Endothelial cell of umbilical vein (primary cell): ENCODE measurements around the gene TRIM39. TPM values are rescaled to one million over a fixed set of nuclear protein-coding genes. Genes with fewer than 3 reads are reported as not detected.

Experiments
- BruUV-seq: library from RNA; stranded (reverse); fragments of 400-500 nt; replicated peaks from 2 replicates; lab custom pipeline; 2021; lab: Mats Ljungman, UMichigan
- CTCF ChIA-PET: fragments of 300-600, 350-600 bp; sonication (Branson Sonifier 250); formaldehyde crosslinking; loops from one replicate; lab custom pipeline; 2021; ENCODE audit warnings: antibody characterized with exemption, inconsistent platforms; lab: Charles Lee
- POLR2A ChIA-PET: fragments of 300-600, 350-600 bp; sonication (Branson Sonifier 250); formaldehyde crosslinking; loops from one replicate; lab custom pipeline; 2021; ENCODE audit warnings: antibody characterized with exemption, inconsistent platforms; lab: Charles Lee
- DNase-seq: peaks from one replicate; pipeline ENCODE4 v3.0.0-alpha.2; 2011; ENCODE audit warnings: low read depth, low spot score
- FAIRE-seq: peaks from 2 replicates; lab custom pipeline; 2011; peaks lifted over from hg19 to GRCh38; lab: Jason Lieb, UNC
- H2AFZ ChIP-seq: 2 replicates; pipeline ENCODE4 v1.6.0; 2012; ENCODE audit warnings: low read depth, low read length, control low read depth, inconsistent platforms
- H3K27ac ChIP-seq: 2 replicates; pipeline ENCODE4 v1.5.1; 2011; ENCODE audit warnings: low read depth, mild to moderate bottlenecking, control low read depth, low read length, moderate library complexity; ENCODE audit not compliant: insufficient read depth
- H3K27me3 ChIP-seq, 2 experiments: 2 replicates each; pipeline versions ENCODE4 v1.6.0 to v1.6.1; 2011; ENCODE audit warnings: low read length in 2 of 2, mixed read lengths in 1 of 2; ENCODE audit not compliant: control insufficient read depth in 2 of 2, insufficient read depth in 2 of 2
- H3K36me3 ChIP-seq, 2 experiments: 2 replicates in 1 of 2; 3 replicates in 1 of 2; pipeline ENCODE4 v1.5.1; 2011; ENCODE audit warnings: low read length in 2 of 2, mild to moderate bottlenecking in 1 of 2, moderate library complexity in 1 of 2; ENCODE audit not compliant: control insufficient read depth in 2 of 2, insufficient read depth in 2 of 2; ENCODE audit errors: extremely low read depth in 1 of 2
- H3K4me1 ChIP-seq: 3 replicates; pipeline ENCODE4 v1.5.1; 2011; ENCODE audit warnings: mild to moderate bottlenecking, low read length; ENCODE audit not compliant: control insufficient read depth, insufficient read depth; ENCODE audit errors: extremely low read depth
- H3K4me2 ChIP-seq: 2 replicates; pipeline ENCODE4 v1.6.1; 2011; ENCODE audit warnings: low read length, control low read depth, mixed read lengths; ENCODE audit not compliant: insufficient read depth
- H3K4me3 ChIP-seq, 3 experiments: fragments of 200-600 bp in 1 of 3; sonication (generic), shearing (Covaris generic) in 1 of 3; replicated peaks in 1 of 3; 2 replicates each; pipeline ENCODE4 v1.5.1; 2011 to 2016; ENCODE audit warnings: control low read depth in 3 of 3, low read length in 3 of 3, mild to moderate bottlenecking in 2 of 3, inconsistent platforms in 1 of 3, low read depth in 1 of 3, moderate library complexity in 1 of 3; ENCODE audit not compliant: insufficient read depth in 1 of 3
- H3K79me2 ChIP-seq: 2 replicates; pipeline ENCODE4 v1.6.0; 2012; ENCODE audit warnings: low read length, inconsistent platforms; ENCODE audit not compliant: control insufficient read depth, insufficient read depth
- H3K9ac ChIP-seq: replicated peaks from 2 replicates; pipeline ENCODE3; 2011; ENCODE audit warnings: low read length, control low read depth; ENCODE audit not compliant: insufficient read depth; ENCODE audit errors: extremely low read depth
- H3K9me1 ChIP-seq: replicated peaks from 3 replicates; pipeline ENCODE4 v1.6.0; 2011; ENCODE audit warnings: mild to moderate bottlenecking, low read length; ENCODE audit not compliant: control insufficient read depth, insufficient read depth; ENCODE audit errors: extremely low read depth
- H3K9me3 ChIP-seq: replicated peaks from 2 replicates; pipeline ENCODE4 v1.5.1; 2012; ENCODE audit warnings: low read length, inconsistent platforms; ENCODE audit not compliant: control insufficient read depth, insufficient read depth
- H4K20me1 ChIP-seq: replicated peaks from 2 replicates; pipeline ENCODE3; 2011; ENCODE audit warnings: mild to moderate bottlenecking, low read length; ENCODE audit not compliant: control insufficient read depth, insufficient read depth; ENCODE audit errors: extremely low read depth
- CTCF ChIP-seq, 2 donors: IDR thresholded peaks; 1 replicate in 1 of 2; 2 replicates in 1 of 2; pipeline ENCODE4 v1.5.1; 2011; ENCODE audit warnings: low read length in 2 of 2, mild to moderate bottlenecking in 2 of 2, moderate library complexity in 2 of 2, control low read depth in 1 of 2, inconsistent platforms in 1 of 2, low read depth in 1 of 2; ENCODE audit not compliant: insufficient read depth in 1 of 2; ENCODE audit errors: extremely low read depth in 1 of 2
- EZH2 ChIP-seq: IDR thresholded peaks from 2 replicates; pipeline ENCODE4 v1.6.1; 2012; ENCODE audit warnings: borderline replicate concordance, low read depth, mild to moderate bottlenecking, moderate library complexity, low read length, inconsistent platforms; ENCODE audit not compliant: severe bottlenecking
- FOS ChIP-seq: IDR thresholded peaks from 2 replicates; pipeline ENCODE4 v1.6.1; 2011; ENCODE audit warnings: mild to moderate bottlenecking, low read length, moderate library complexity, borderline replicate concordance; ENCODE audit not compliant: insufficient read depth
- GATA2 ChIP-seq: IDR thresholded peaks from 2 replicates; pipeline ENCODE4 v1.7.0; 2011; ENCODE audit warnings: low read depth, mild to moderate bottlenecking, moderate library complexity, mixed read lengths, low read length; ENCODE audit not compliant: insufficient read length, insufficient read depth
- JUN ChIP-seq: IDR thresholded peaks from 2 replicates; pipeline ENCODE4 v1.6.1; 2011; ENCODE audit warnings: borderline replicate concordance, low read depth; ENCODE audit not compliant: insufficient read length, insufficient read depth
- MAX ChIP-seq: IDR thresholded peaks from 2 replicates; pipeline ENCODE4 v1.6.1; 2011; ENCODE audit not compliant: insufficient read depth, insufficient read length
- MYC ChIP-seq: IDR thresholded peaks from one replicate; pipeline ENCODE4 v1.6.1; 2011; ENCODE audit warnings: mild to moderate bottlenecking, low read depth, low read length
- POLR2A ChIP-seq: IDR thresholded peaks from 2 replicates; pipeline ENCODE4 v1.6.1; 2012; ENCODE audit warnings: low read depth, mild to moderate bottlenecking, control low read depth, low read length
- POLR2AphosphoS5 ChIP-seq: IDR thresholded peaks from 2 replicates; pipeline ENCODE4 v1.6.1; 2012; ENCODE audit warnings: low read depth, mild to moderate bottlenecking, control low read depth, low read length, moderate library complexity; ENCODE audit not compliant: insufficient read depth
- dilution Hi-C: fragments of 300-500 bp; cut with MboI; formaldehyde crosslinking; loops from one replicate; pipeline ENCODE4 v1.15.0; 2019; ENCODE audit warnings: low sequenced_read_pairs; ENCODE audit not compliant: extremely low pct_ligation_motif_present
- intact Hi-C: fragments of 100-400 bp; cut with micrococcal nuclease; formaldehyde crosslinking; loops from one replicate; pipeline ENCODE4 v1.10.0; 2022
- polyA plus RNA-seq, 4 experiments: library from polyadenylated mRNA; depleted of rRNA in 3 of 4; stranded (reverse) in 3 of 4; unstranded in 1 of 4; fragments of >200 nt; gene quantifications; 2 replicates each; pipeline versions ENCODE4 v1.2.1 to v1.2.3, GENCODE V29; 2011 to 2012; ENCODE audit warnings: missing spikeins in 1 of 4
- total RNA-seq: library from RNA; stranded (reverse); gene quantifications from 2 replicates; pipeline ENCODE4 v1.2.3, GENCODE V29; 2021

TRIM39 gene
- total and polyA plus RNA-seq, 2 donors (not counting 3 experiments of a cell fraction or from before 2014, with no cell fraction given) = 5.6 to 13.1 TPM

- no TSS peak for BruUV-seq
- no peaks in the 10 kb centered on the region for H3K27me3 ChIP-seq
- DNase-seq = no peak
- H2AFZ ChIP-seq = no peak overlapping the region
- FAIRE-seq = no peak
- H3K4me2 ChIP-seq = no peak overlapping the region
- peaks cover 80% of the 10 kb centered on the region for H3K79me2 ChIP-seq
- H3K4me1 ChIP-seq = peaks cover 24% of the 10 kb centered on the region
- H3K9me1 ChIP-seq = no peaks in the 10 kb centered on the region
- no peak overlapping the region for H3K27ac ChIP-seq
- POLR2A ChIA-PET = no interaction called here
- dilution Hi-C loops = no loop called here
- no peak overlapping the region for H3K4me3 ChIP-seq
- no peak for TF ChIP-seq MYC
- TF ChIP-seq POLR2A = no peak
- TF ChIP-seq GATA2 = no peak
- no peak for TF ChIP-seq JUN
- TF ChIP-seq FOS = no peak
- TF ChIP-seq POLR2AphosphoS5 = no peak
- no peak for TF ChIP-seq CTCF (IDR thresholded peaks at IDR 0.05; ENCODE audit: extremely low read depth in 1 of 2, insufficient read depth in 1 of 2, low read depth in 1 of 2, low read length in 2 of 2)
- no peak for TF ChIP-seq MAX
- TF ChIP-seq EZH2 = no peak
- no peaks in the 10 kb centered on the region for H3K9me3 ChIP-seq
- intact Hi-C loops = no loop called here
- H3K9ac ChIP-seq = no peak overlapping the region
- no peaks in the 10 kb centered on the region for H3K36me3 ChIP-seq
- CTCF ChIA-PET = interaction anchor here (1.0 kb wide), 1 partner anchor 90 kb away, joined by 3 read pairs; no protein-coding TSS in a partner anchor
- H4K20me1 ChIP-seq = peaks cover 6% of the 10 kb centered on the region
Measured at GRCh38 chr6:30322527-30323501, 3.9 kb upstream of the TRIM39 start.
